HG03575 (cell line): Measurements from ENCODE around the gene ARHGAP24.

Experiments used
- ATAC-seq: cut with Tn5 transposase; IDR thresholded peaks from one replicate; pipeline ENCODE4 v1.9.1; 2021; ENCODE audit not compliant: unreplicated experiment, insufficient number of reproducible peaks, low FRiP score; ENCODE audit errors: extremely low read depth

Gene ARHGAP24

GRCh38 chr4:85779165-85779564, 304.2 kb downstream of the ARHGAP24 start:
- no peak for ATAC-seq

GRCh38 chr4:85780664-85781063, 305.7 kb downstream of the ARHGAP24 start:
- peak; percentile 26 for ATAC-seq

- ATAC-seq: no peak
These were observed 308.5 kb downstream of the ARHGAP24 start for GRCh38 chr4:85783483-85783882.

- no peak for ATAC-seq
These were observed 308.9 kb downstream of the ARHGAP24 start for GRCh38 chr4:85783900-85784299.

- no peak for ATAC-seq
These were observed 309.4 kb downstream of the ARHGAP24 start for GRCh38 chr4:85784348-85784747.

- no peak for ATAC-seq
These were observed 310.0 kb downstream of the ARHGAP24 start for GRCh38 chr4:85784947-85785346.

GRCh38 chr4:85787133-85787532, 312.2 kb downstream of the ARHGAP24 start:
- ATAC-seq: no peak

GRCh38 chr4:85788604-85789003, 313.7 kb downstream of the ARHGAP24 start:
- ATAC-seq: no peak

- no peak for ATAC-seq
These were observed 314.3 kb downstream of the ARHGAP24 start for GRCh38 chr4:85789241-85789640.

GRCh38 chr4:85790582-85790981, 315.6 kb downstream of the ARHGAP24 start:
- no peak for ATAC-seq

- no peak for ATAC-seq
These were observed 317.7 kb downstream of the ARHGAP24 start for GRCh38 chr4:85792376-85793232.

GRCh38 chr4:85793233-85793585, 318.3 kb downstream of the ARHGAP24 start:
- no peak for ATAC-seq

- no peak for ATAC-seq
These were observed 323.2 kb downstream of the ARHGAP24 start for GRCh38 chr4:85798012-85798770.

GRCh38 chr4:85803856-85804255, 328.9 kb downstream of the ARHGAP24 start:
- no peak for ATAC-seq

GRCh38 chr4:85805891-85806290, 330.9 kb downstream of the ARHGAP24 start:
- no peak for ATAC-seq

GRCh38 chr4:85806334-85806733, 331.4 kb downstream of the ARHGAP24 start:
- no peak for ATAC-seq

- no peak for ATAC-seq
These were observed 332.4 kb downstream of the ARHGAP24 start for GRCh38 chr4:85807247-85807950.

- no peak for ATAC-seq
These were observed 333.2 kb downstream of the ARHGAP24 start for GRCh38 chr4:85808104-85808503.

- no peak for ATAC-seq
These were observed 333.9 kb downstream of the ARHGAP24 start for GRCh38 chr4:85808864-85809263.

- no peak for ATAC-seq
These were observed 337.8 kb downstream of the ARHGAP24 start for GRCh38 chr4:85812776-85813175.
